ENCODE measurements around the gene TM6SF1. TPM values are rescaled to one million over a fixed set of nuclear protein-coding genes. Genes with fewer than 3 reads are reported as not detected.
"Not testable (repeated sequence)": the region's sequence is repeated elsewhere in the genome, so short reads cannot be mapped to it uniquely, and the experiment has no call there.

The TM6SF1 gene
- total RNA-seq, 1 experiment from 2014 or later: 0.79 TPM

DNA sequence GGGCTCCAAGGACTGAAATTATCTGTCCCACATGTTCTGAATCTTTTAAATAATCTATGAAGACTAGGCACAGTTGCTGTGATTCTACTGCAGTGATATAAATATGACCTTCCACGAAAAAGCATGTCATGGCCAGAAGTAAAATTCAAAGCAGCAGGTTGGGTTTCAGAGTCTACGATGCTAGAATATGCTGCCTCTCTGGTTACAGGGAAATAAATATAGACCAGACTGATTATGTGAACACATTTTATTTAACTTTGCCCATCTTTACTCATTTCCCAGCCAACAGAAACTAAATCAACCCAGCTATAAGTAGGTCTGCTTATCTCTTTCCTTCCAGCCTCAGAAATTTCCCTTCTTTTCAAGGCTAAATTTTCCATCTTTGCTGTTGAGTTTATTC is 19.9 kb upstream of the TM6SF1 start:
- POLR2A ChIA-PET: interaction anchor here (0.7 kb wide), 1 partner anchor 1009 kb away, joined by 4 read pairs; no protein-coding TSS in a partner anchor
- no peaks in the 10 kb centered on the region for H3K9me3 Mint-ChIP-seq
- ATAC-seq (no peak), DNase-seq (ENCODE audit: low spot score) (no peak)
- no peak for TF ChIP-seq ETV6 (CRISPR knock-in tag; IDR thresholded peaks at IDR 0.05)
- no peak for TF ChIP-seq NR2C2 (CRISPR knock-in tag; IDR thresholded peaks at IDR 0.05)
- TF ChIP-seq, protein P1, sequence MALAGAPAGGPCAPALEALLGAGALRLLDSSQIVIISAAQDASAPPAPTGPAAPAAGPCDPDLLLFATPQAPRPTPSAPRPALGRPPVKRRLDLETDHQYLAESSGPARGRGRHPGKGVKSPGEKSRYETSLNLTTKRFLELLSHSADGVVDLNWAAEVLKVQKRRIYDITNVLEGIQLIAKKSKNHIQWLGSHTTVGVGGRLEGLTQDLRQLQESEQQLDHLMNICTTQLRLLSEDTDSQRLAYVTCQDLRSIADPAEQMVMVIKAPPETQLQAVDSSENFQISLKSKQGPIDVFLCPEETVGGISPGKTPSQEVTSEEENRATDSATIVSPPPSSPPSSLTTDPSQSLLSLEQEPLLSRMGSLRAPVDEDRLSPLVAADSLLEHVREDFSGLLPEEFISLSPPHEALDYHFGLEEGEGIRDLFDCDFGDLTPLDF (CRISPR knock-in tag; IDR thresholded peaks at IDR 0.05): no peak
- TF ChIP-seq PRRX2 (CRISPR knock-in tag; IDR thresholded peaks at IDR 0.05): no peak
- no peak for TF ChIP-seq ZNF263 (CRISPR knock-in tag; IDR thresholded peaks at IDR 0.05; ENCODE audit: low read depth)
- TF ChIP-seq, protein P2, sequence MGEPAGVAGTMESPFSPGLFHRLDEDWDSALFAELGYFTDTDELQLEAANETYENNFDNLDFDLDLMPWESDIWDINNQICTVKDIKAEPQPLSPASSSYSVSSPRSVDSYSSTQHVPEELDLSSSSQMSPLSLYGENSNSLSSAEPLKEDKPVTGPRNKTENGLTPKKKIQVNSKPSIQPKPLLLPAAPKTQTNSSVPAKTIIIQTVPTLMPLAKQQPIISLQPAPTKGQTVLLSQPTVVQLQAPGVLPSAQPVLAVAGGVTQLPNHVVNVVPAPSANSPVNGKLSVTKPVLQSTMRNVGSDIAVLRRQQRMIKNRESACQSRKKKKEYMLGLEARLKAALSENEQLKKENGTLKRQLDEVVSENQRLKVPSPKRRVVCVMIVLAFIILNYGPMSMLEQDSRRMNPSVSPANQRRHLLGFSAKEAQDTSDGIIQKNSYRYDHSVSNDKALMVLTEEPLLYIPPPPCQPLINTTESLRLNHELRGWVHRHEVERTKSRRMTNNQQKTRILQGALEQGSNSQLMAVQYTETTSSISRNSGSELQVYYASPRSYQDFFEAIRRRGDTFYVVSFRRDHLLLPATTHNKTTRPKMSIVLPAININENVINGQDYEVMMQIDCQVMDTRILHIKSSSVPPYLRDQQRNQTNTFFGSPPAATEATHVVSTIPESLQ (CRISPR knock-in tag; IDR thresholded peaks at IDR 0.05): no peak
- H3K27me3 Mint-ChIP-seq (ENCODE audit: low read depth): peaks cover 2% of the 10 kb centered on the region; the same call in 1 of the 2 replicates
- no peak overlapping the region for H3K4me3 Mint-ChIP-seq
- CTCF ChIA-PET: interaction anchor here (0.7 kb wide), 1 partner anchor 514 kb away, joined by 3 read pairs; no protein-coding TSS in a partner anchor
- no peaks in the 10 kb centered on the region for H3K36me3 Mint-ChIP-seq
- H3K27ac Mint-ChIP-seq: no peak overlapping the region
- no peaks in the 10 kb centered on the region for H3K4me1 Mint-ChIP-seq

DNA sequence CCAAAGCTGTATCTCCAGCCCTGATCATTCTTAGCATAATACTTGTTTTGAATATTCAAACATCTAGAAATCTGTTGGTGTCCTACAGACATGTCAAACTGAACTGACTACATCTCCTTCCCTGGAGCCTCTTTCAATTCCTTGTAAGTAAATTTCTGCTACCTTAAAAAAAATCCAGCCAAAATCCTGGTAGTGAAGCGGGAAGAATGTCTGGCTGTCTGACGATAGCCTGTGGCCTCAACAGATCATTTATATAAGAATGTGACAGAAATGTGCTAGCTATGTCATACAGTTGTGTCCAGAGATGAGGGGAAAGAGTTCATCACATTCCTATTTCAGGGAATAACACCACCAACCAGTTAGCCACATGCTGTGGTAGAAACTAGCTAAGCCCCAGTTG is 18.6 kb upstream of the TM6SF1 start:
- Mint-ChIP-seq H3K27ac (no peak overlapping the region), H3K27me3 (ENCODE audit: low read depth) (peaks cover 2% of the 10 kb centered on the region; the same call in 1 of the 2 replicates), H3K36me3 (no peaks in the 10 kb centered on the region), H3K4me1 (no peaks in the 10 kb centered on the region), H3K9me3 (no peaks in the 10 kb centered on the region), H3K4me3 (no peak overlapping the region)
- TF ChIP-seq HMGXB4 (CRISPR knock-in tag; IDR thresholded peaks at IDR 0.05): no peak
- CTCF ChIA-PET: interaction anchor here (1.4 kb wide), 1 partner anchor 21 kb away, joined by 4 read pairs; the partner anchor contains the start of gene BTBD1
- POLR2A ChIA-PET: no interaction called here
- DNase-seq (ENCODE audit: low spot score) (no peak), ATAC-seq (no peak)

DNA sequence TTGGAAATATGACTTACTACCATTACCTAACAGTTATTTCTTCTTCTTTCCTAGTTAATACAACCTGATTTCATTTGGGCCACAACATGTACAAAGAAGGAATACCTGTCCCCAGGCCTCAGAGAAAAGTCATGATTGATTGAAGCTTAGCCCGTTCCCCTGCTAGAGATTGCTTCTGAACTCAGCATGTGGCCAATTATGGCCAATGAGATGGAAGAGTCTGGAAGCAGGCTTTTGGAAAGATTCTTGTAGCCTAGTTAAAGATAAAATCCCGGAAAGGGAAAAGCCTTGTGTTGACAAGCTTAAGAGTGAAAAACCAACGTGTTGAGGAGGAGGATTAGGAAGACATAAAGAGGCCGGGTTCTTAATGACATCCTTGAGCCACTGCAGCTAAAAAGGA is 17.0 kb upstream of the TM6SF1 start:
- Mint-ChIP-seq H3K9me3 (no peaks in the 10 kb centered on the region), H3K4me3 (no peak overlapping the region), H3K4me1 (no peaks in the 10 kb centered on the region), H3K27ac (no peak overlapping the region), H3K36me3 (no peaks in the 10 kb centered on the region), H3K27me3 (ENCODE audit: low read depth) (peaks cover 2% of the 10 kb centered on the region; the same call in 1 of the 2 replicates)
- CTCF ChIA-PET: no interaction called here
- TF ChIP-seq FOXK1 (CRISPR knock-in tag; IDR thresholded peaks at IDR 0.05) (no peak), ZBTB43 (CRISPR knock-in tag; IDR thresholded peaks at IDR 0.05) (no peak)
- TF ChIP-seq, protein P3, sequence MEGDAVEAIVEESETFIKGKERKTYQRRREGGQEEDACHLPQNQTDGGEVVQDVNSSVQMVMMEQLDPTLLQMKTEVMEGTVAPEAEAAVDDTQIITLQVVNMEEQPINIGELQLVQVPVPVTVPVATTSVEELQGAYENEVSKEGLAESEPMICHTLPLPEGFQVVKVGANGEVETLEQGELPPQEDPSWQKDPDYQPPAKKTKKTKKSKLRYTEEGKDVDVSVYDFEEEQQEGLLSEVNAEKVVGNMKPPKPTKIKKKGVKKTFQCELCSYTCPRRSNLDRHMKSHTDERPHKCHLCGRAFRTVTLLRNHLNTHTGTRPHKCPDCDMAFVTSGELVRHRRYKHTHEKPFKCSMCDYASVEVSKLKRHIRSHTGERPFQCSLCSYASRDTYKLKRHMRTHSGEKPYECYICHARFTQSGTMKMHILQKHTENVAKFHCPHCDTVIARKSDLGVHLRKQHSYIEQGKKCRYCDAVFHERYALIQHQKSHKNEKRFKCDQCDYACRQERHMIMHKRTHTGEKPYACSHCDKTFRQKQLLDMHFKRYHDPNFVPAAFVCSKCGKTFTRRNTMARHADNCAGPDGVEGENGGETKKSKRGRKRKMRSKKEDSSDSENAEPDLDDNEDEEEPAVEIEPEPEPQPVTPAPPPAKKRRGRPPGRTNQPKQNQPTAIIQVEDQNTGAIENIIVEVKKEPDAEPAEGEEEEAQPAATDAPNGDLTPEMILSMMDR (IDR thresholded peaks at IDR 0.05): no peak
- DNase-seq (ENCODE audit: low spot score) (no peak), ATAC-seq (no peak)
- POLR2A ChIA-PET: no interaction called here

DNA sequence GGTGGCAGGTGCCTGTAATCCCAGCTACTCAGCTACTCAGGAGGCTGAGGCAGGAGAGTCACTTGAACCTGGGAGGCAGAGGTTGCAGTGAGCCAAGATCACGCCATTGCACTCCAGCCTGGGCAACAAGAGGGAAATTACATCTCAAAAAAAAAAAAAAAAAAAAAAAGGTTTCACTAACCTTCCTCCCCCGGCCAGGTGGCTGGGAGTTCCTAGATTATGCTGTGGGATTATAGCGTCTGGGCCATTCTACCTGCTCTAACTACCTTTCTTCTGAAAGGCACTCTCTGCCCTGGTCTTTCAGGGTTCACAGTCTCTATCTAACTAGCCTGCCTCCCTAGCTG is 15.5 kb upstream of the TM6SF1 start:
- DNase-seq (ENCODE audit: low spot score); H3K4me1 Mint-ChIP-seq; ATAC-seq; H3K27ac Mint-ChIP-seq; POLR2A ChIA-PET; CTCF ChIA-PET; H3K4me3 Mint-ChIP-seq; H3K9me3 Mint-ChIP-seq; H3K27me3 Mint-ChIP-seq (ENCODE audit: low read depth); H3K36me3 Mint-ChIP-seq: not testable (repeated sequence)
